ENCODE data around the gene NT5DC4. TPM values are rescaled to one million over a fixed set of nuclear protein-coding genes. Genes with fewer than 3 reads are reported as not detected.

NT5DC4 gene
- total RNA-seq, 1 donor from 2014 or later = not detected

DNA sequence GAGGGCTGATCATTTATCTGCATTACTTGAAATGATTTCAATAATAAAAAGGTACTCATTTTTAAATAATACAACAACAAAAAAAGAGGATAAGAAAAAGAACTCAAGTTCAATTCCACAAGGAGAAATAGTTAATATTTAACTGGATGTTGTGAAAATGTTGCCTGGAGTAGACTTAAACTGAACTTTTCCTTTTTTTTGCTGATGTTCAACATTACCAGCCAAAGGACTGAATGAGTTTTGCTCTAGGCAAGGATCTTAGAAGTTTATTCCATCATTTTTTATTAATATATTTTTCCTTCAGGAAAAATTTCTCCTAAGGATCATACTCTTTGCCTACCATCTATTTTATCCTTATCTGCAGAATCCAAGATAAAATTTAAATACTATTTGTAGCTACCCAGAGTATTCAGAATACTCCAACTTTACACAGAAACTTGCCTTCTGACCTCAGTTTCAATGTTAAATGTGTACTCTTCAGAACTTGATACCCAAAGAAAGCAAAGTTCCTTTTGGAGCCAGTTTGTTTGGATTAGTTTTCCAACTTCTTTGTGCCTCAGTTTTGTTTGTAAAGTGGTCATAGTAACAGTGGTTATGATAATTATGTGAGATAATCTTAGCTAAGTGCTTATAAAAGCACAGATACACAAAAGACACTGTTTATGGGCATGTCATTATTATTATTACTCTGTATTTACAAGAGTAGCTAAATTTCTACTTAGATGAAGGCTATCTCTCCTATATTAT is 30.8 kb downstream of the NT5DC4 start:
- intact Hi-C loops (cut with micrococcal nuclease) = no loop called here

GRCh38 chr2:112752667-112753066 is 31.8 kb downstream of the NT5DC4 start:
- intact Hi-C loops (cut with micrococcal nuclease) = no loop called here

- intact Hi-C loops (cut with micrococcal nuclease) = no loop called here
These were observed 33.7 kb downstream of the NT5DC4 start for GRCh38 chr2:112754564-112754963.

- intact Hi-C loops (cut with micrococcal nuclease) = no loop called here
These were observed 34.6 kb downstream of the NT5DC4 start for GRCh38 chr2:112755444-112755843.

- intact Hi-C loops (cut with micrococcal nuclease) = no loop called here
These were observed 35.4 kb downstream of the NT5DC4 start for GRCh38 chr2:112756207-112756606.

- intact Hi-C loops (cut with micrococcal nuclease) = no loop called here
These were observed 36.4 kb downstream of the NT5DC4 start for GRCh38 chr2:112757265-112757664.

DNA sequence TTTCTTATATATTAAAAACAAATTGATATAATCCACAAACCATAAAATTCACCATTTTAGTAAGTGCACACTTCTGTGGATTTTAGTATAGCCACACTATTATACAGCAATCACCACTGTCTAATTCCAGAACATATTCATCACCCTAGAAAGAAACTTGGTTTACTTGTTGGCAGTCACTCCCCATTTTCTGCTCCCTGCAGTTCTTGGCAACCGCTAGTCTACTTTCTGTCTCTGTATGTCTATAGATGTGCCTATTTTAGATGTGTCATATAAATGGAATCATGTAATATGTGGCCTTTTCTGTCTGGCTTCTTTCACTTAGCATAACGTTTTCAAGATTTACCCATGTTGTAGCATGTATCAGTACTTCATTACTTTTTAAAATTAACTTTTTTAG is 37.9 kb downstream of the NT5DC4 start:
- intact Hi-C loops (cut with micrococcal nuclease) = no loop called here

GRCh38 chr2:112760149-112760548 is 39.3 kb downstream of the NT5DC4 start:
- intact Hi-C loops (cut with micrococcal nuclease) = loop anchor here (5.0 to 10.0 kb wide), 5 partner anchors 62 to 705 kb away; partner anchors contain the start of genes PSD4, TMEM87B and TTL

- intact Hi-C loops (cut with micrococcal nuclease) = loop anchor here (5.0 to 10.0 kb wide), 5 partner anchors 60 to 707 kb away; partner anchors contain the start of genes PSD4, TMEM87B and TTL
These were observed 41.5 kb downstream of the NT5DC4 start for GRCh38 chr2:112762276-112762675.

GRCh38 chr2:112764071-112765044 is 43.5 kb downstream of the NT5DC4 start, which contains the start of gene CKAP2L:
TSS of gene CKAP2L (minus strand) at chr2:112764609. CDS start at chr2:112764598, 11 bp downstream.
- intact Hi-C loops (cut with micrococcal nuclease) = loop anchor here (1.0 to 10.0 kb wide), 7 partner anchors 15 to 710 kb away; partner anchors contain the start of genes PSD4, TMEM87B and TTL

DNA sequence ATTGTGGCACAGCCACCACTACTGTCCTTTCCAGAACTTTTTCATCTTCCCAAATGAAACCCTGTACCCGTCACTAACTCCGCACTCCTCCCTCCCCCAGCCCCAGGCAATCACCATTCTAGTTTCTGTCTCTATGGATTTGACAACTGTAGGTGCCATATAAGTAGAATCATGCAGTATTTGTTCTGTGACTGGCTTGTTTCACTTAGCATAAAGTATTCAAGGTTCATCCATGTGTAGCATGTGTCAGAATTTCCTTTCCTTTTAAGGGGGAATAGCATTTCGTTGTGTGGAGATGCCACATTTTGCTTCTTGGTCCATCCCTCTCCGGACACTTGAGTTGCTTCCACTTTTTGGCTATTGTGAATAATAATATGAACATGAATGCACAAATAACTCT is 44.4 kb downstream of the NT5DC4 start:
- intact Hi-C loops (cut with micrococcal nuclease) = loop anchor here (2.0 to 10.0 kb wide), 3 partner anchors 38 to 710 kb away; partner anchors contain the start of genes PSD4 and TMEM87B

DNA sequence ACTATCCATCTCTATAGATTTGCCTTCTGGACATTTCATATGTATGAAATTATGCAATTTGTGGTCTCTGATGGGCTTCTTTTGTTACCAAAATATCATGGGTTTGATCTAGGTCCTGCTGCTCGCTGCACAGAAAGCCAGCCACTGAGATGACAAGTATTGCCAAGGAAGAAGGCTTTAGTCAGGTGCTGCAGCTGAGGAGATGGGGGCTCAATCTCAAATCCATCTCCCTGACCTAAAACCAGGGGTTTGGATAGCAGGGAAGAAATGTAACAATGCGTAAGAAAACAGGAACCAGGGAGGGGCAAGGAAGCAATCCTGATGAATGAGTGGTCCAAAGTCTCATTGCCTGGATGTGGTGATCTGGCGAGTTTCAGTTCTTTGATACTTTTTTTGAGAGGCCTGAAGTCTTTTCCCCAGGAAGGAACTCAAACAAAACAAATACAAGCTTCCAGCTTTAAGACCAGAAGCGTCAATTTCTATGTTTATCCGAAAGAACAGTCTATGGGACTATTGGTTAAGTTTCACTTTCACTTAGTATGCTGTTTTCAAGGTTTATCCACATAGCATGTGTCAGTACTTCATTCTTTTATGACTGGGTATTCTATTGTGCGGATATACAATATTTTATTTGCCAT is 47.0 kb downstream of the NT5DC4 start:
- intact Hi-C loops (cut with micrococcal nuclease) = loop anchor here (10.0 kb wide), 2 partner anchors 407 to 713 kb away; partner anchors contain the start of genes PSD4 and TMEM87B

DNA sequence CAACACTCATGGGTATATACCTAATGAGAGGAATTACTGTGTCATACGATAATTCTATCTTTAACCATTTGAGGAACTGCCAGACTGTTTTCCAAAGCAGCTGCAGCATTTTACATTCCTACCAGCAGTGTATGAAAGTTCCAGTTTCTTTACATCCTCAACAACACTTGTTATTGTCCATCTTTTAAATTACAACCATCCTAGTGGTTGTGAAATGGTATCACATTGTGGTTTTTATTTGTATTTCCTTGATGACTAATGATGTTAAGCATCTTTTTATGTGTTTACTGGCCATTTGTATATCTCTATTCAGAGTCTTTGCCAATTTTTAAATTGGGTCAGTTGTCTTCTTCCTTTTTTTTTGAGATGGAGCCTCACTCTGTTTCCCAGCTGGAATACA is 47.6 kb downstream of the NT5DC4 start:
- intact Hi-C loops (cut with micrococcal nuclease) = loop anchor here (10.0 kb wide), 2 partner anchors 406 to 714 kb away; partner anchors contain the start of genes PSD4 and TMEM87B

DNA sequence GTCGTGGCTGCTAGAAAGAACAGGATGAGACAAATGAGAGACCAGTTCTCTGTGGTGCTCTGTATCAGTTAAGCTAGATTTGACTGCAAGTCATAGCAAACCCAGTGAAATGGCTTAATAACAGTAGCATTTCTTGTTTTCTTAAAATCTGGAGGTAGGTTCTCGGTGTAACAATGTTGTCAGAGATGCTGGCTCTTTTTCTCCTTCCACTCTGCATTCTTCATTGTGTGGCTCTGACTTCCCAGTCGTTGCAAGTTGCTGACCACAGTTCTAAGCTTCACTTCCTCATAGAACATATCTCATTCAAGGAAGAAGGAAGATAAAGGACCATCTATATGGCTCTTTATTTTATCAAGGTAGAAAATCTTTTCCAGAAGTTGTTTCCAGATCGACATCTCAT is 51.5 kb downstream of the NT5DC4 start:
- intact Hi-C loops (cut with micrococcal nuclease) = no loop called here

GRCh38 chr2:112772911-112773475 is 52.2 kb downstream of the NT5DC4 start:
- intact Hi-C loops (cut with micrococcal nuclease) = no loop called here

- intact Hi-C loops (cut with micrococcal nuclease) = no loop called here
These were observed 52.7 kb downstream of the NT5DC4 start for GRCh38 chr2:112773556-112773955.

GRCh38 chr2:112774536-112775285 is 53.9 kb downstream of the NT5DC4 start:
- intact Hi-C loops (cut with micrococcal nuclease) = no loop called here

DNA sequence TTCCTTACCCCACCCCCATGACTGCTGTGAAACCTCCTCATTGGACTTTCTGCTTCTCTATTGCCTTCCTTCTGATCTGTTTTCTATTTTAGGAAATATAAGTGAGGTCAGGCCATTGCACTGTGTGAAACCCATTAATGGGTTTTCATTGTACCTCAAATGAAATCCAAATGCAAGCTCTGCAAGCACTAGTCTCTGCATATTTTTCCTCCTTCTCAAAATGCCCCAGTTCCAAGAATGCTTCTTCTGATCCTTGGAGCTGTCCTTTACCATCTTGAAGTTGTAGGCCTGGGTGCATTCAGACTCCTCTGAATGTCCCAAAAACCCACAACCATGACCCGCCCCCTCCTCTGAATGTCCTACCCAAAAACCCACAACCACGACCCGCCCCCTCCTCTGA is 55.3 kb downstream of the NT5DC4 start:
- intact Hi-C loops (cut with micrococcal nuclease) = no loop called here

- intact Hi-C loops (cut with micrococcal nuclease) = no loop called here
These were observed 56.2 kb downstream of the NT5DC4 start for GRCh38 chr2:112777036-112777435.

DNA sequence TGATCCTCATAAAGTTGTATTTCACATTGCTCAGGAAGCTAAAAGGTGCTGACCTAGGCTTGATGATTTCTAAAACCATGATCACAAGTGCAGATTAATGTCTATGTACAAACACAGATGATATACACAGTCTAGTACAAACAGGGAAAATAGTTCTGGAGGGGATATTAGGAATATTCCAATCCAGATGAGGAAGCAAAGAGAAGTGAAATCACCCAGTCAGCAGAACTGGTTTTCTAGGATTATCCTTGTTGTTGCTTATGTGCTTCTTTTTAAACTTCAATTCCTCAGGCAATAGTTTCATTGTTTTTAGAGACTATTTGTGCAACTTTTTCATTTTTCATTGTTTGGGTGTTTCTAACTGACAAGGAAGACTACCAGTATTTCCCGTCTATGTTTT is 58.8 kb downstream of the NT5DC4 start:
- intact Hi-C loops (cut with micrococcal nuclease) = no loop called here

All from T-helper 2 cell treated with Interferon-gamma antibody and Interleukin-4, amounts not matched to agents 100 ng/mL and 5 ng/mL, for 36 hours (primary cell).